VCaP (cell line): ENCODE measurements around the gene PHYKPL.

ENCODE experiments used
- H3K27ac ChIP-seq: fragments of 450-650 bp; 2 replicates; pipeline ENCODE4 v1.5.1; 2017
- CTCF ChIP-seq: fragments of 450-650 bp; conservative IDR thresholded peaks from 2 replicates; pipeline ENCODE4 v1.5.1; 2017; ENCODE audit warnings: mild to moderate bottlenecking, moderate library complexity

The PHYKPL gene

DNA sequence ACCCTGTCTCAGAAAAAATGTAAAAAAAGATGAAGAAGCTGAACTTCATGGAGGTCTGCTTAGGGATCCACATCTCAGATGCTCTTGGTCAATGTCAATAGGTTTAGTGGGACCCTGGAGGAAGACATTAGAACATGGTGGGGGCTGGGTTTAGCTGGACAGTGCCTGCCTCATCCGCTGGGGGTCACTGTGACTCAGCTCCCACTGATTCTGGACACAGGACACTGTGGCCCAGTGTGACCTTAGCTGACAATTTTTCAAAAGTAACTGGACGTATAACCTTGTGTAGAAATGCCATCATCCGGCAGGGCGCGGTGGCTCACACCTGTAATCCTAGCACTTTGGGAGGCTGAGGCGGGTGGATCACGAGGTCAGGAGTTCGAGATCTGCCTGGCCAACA, 35.6 kb downstream of the PHYKPL start:
- H3K27ac ChIP-seq = no peak overlapping the region
- peak; percentile 74 for TF ChIP-seq CTCF

GRCh38 chr5:178196281-178196812, 36.3 kb downstream of the PHYKPL start:
- no peak for TF ChIP-seq CTCF
- H3K27ac ChIP-seq = no peak overlapping the region

- TF ChIP-seq CTCF = no peak
- H3K27ac ChIP-seq = no peak overlapping the region
These were observed 38.6 kb downstream of the PHYKPL start for GRCh38 chr5:178194026-178194425.

GRCh38 chr5:178193251-178193809, 39.3 kb downstream of the PHYKPL start:
- no peak overlapping the region for H3K27ac ChIP-seq
- no peak for TF ChIP-seq CTCF

GRCh38 chr5:178192787-178193186, 39.8 kb downstream of the PHYKPL start:
- H3K27ac ChIP-seq = no peak overlapping the region
- TF ChIP-seq CTCF = no peak

GRCh38 chr5:178192244-178192643, 40.4 kb downstream of the PHYKPL start:
- no peak for TF ChIP-seq CTCF
- H3K27ac ChIP-seq = no peak overlapping the region

- H3K27ac ChIP-seq = no peak overlapping the region
- TF ChIP-seq CTCF = no peak
These were observed 40.9 kb downstream of the PHYKPL start for GRCh38 chr5:178191661-178192060.
